T follicular helper cell (primary cell): ENCODE results near the gene PVALEF.

Source experiments
- DNase-seq: peaks from one replicate; pipeline ENCODE4 v3.0.0-alpha.2; 2020; ENCODE audit warnings: low read depth
- total RNA-seq, 2 experiments: gene quantifications; one replicate each; lab custom pipeline; 2026; lab: John Stamatoyannopoulos, UW

The PVALEF gene
- total RNA-seq: 0 reads per million in 2 experiments

GRCh38 chr17:81165246-81166032 lies at the start of gene PVALEF:
Gene PVALEF, plus strand, starts transcription at chr17:81165507. Its CDS starts 15,720 bp downstream, at chr17:81181227.
- no peak for DNase-seq

DNA sequence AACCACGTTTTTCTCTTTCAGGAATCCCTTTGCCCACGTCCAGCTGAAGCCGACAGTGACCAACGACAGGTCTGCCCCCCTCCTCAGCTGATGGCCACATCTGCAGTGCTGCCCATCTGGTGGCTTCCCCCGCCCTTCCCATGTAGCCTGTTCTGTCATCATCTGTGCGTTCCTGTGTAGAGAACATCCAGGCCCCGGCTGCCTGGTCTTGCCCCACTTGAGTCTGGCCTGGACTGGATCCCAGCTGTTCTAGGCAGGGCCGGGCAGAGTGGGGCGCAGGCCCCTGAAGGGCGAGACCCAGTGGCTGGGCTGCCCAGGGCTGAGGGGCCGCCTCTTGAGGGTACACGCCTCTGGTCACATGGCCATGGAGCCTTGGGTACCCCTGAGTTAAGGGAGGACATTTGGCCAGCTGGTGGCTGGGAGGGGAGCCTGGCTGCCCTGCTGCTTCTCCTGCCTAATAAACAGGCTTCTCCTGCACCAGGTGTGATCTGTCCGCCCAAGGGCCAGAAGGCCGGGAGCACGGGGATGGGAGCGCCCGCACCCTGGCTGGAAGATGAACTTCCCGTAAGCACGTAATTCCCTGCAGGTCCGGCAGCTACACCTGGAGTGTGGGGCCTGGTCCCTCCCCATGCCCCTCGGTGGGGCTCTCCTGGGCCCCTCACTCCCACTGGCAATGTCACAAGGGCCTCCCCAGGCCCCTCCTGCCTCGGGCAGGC lies 49.4 kb upstream of the PVALEF start:
- no peak for DNase-seq

DNA sequence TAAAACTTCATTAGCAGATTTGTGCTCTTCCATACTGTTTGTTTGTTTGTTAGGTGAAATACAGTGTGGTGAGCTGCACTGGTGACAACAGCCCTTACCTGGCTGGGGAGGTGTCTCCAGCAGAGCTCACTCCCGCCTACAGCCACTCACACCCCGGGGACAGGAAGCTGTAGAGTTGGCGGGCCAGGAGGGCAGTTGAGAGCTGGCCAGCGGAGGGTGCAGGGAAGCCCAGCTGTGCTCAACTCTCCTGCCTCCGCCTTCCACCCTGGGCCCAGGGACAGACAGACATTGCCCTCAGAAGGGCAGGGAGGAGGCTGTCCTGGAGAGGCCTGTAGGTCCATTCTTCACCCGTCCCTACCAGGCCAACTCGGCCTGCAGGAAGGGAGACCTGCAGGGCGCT lies 48.6 kb upstream of the PVALEF start:
- no peak for DNase-seq

GRCh38 chr17:81117672-81118198 lies 47.6 kb upstream of the PVALEF start:
- DNase-seq: no peak

DNA sequence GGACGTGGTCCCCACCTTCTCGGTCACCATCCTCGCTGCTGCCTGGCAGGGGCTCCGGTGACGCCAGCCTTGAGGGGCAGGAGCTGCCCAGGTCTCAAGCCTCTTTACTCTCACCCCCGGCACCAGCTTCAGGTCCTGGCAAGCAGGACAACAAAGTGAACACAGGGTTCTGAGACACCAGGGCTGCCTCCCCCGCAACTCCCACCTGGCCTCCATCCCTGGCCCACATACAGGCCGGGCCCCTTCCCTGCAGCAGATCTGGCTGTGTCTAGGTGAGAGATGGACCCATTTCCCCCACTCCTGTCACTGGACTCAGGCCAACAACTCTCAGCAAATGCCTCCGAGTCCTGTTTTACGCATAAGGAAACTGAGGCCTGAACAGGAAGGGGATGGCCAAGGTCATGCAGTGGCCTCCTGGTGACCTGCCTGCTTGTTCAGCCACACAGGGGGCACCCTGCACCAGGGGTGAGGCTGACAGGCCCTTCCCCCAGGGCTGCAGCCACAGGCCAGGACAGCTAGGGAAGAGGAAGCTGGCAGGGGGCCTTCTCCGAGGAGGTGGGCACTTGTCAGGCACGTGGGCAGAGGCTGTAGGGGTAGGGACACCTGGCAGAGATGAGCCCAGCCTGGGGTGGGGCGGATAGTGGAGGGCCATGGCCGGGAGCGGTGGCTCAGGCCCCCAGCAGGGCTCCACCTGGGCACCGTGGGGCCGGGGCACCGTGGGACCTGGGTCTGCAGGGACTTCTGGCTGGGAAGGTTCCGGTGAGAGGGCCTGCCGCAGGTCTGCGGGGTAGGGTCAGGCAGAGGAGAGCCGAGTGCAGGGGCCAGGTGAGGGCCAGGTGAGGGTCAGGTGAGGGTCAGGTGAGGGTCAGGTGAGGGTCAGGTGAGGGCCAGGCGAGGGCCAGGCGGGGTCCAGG lies 46.7 kb upstream of the PVALEF start:
- no peak for DNase-seq

DNA sequence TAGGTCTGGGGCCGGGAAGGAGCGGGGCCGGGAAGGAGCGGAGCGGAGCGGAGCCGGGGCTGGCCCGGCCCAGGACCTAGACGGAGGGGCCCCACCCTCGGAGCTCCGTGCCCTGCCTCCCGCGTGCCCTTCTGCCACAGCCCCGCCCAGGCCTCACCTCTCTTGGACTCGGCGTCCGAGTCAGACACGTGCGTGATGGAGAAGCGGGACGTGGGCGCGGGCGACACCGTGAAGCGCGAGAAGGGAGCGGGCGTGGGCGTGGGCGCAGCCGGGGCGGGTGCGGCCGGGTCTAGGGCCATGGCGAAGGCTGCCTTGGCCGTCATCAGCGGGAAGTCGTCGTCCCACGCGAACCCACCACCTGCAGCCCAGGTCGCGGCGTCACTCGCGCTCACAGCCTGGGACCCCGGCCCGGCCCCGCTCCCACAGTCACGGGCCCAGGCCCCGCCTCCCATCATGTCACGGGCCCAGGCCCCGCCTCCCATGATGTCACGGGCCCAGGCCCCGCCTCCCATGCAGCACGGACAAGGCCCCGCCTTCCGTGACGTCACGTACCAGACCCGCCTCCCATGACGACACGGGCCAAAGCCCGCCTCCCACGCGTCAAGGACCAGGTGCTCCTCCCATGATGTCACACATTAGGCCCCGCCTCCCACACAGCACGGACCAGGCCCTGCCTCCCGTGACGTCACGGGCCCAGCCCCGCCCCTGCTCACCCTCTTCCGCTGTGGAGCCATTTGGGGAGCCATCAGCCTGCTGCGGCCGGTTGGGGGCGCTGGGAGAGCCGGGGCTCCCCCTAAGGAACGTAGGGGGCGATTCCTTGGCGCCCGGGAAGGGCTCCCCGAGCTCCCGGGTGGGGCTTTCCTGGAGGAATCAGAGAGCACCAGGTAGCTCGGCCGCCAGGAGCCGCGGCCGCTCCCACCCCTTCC lies 45.8 kb upstream of the PVALEF start:
- peak; percentile 85 for DNase-seq

- no peak for DNase-seq
Observed at GRCh38 chr17:81120149-81120484, 45.2 kb upstream of the PVALEF start.

- no peak for DNase-seq
Observed at GRCh38 chr17:81120695-81121621, 44.3 kb upstream of the PVALEF start.

GRCh38 chr17:81121841-81122733 lies 43.2 kb upstream of the PVALEF start:
- DNase-seq: no peak

- no peak for DNase-seq
Observed at GRCh38 chr17:81123052-81124048, 42.0 kb upstream of the PVALEF start.

GRCh38 chr17:81124377-81124776 lies 40.9 kb upstream of the PVALEF start:
- no peak for DNase-seq

- DNase-seq: no peak
Observed at GRCh38 chr17:81125573-81126081, 39.7 kb upstream of the PVALEF start.

- no peak for DNase-seq
Observed at GRCh38 chr17:81126281-81127132, 38.8 kb upstream of the PVALEF start.

DNA sequence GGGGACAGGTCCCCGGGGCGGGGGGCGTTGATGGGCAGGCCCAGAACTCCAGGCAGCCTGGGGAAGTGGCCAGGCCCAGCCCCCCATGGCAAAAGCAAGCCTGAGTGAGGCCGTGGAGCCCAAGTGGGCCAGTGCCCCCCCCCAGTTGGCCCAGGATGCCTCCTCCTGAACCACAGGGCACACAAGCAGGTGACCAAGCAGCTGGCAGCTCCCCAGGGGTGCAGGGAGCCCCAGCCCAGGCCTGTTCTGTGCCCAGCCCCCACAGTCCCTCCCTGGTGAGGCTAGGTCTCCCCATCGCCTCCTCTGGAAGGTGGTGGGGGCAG lies 38.2 kb upstream of the PVALEF start:
- no peak for DNase-seq

- no peak for DNase-seq
Observed at GRCh38 chr17:81127526-81128177, 37.7 kb upstream of the PVALEF start.

GRCh38 chr17:81128338-81128737 lies 37.0 kb upstream of the PVALEF start:
- DNase-seq: no peak
